HG02759 (cell line): ENCODE results near the gene NUDT19.
"Not testable (repeated sequence)": the region's sequence is repeated elsewhere in the genome, so short reads cannot be mapped to it uniquely, and the experiment has no call there.

Experiments used
- ATAC-seq: cut with Tn5 transposase; IDR thresholded peaks from one replicate; pipeline ENCODE4 v1.9.1; 2021; ENCODE audit warnings: mild to moderate bottlenecking, moderate library complexity; ENCODE audit not compliant: unreplicated experiment

NUDT19 gene

GRCh38 chr19:32704006-32704405 lies 12.4 kb downstream of the NUDT19 start:
- ATAC-seq: not testable (repeated sequence)

DNA sequence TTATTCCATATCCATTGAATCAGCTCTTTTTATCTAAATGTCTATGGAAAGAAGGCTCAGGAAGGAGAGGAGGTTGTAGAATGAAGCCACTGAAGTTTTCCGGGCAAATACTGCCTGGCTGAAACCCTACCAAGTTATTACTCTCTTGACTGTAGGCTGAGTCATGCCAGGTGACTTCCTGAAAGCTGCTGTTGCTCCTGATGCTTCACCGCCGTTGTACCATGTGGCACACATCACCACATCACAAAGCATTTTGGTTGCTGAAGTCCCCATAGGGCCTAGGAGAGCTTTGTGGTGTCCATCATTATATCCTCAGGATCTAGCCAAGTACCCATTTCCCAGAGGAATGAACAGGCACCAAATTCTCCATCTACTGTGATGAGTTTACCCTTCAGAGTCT lies 16.8 kb downstream of the NUDT19 start:
- no peak for ATAC-seq

- ATAC-seq: no peak
Observed at GRCh38 chr19:32709032-32709431, 17.4 kb downstream of the NUDT19 start.

GRCh38 chr19:32711747-32712146 lies 20.1 kb downstream of the NUDT19 start:
- ATAC-seq: no peak

GRCh38 chr19:32716203-32716602 lies 24.6 kb downstream of the NUDT19 start:
- ATAC-seq: not testable (repeated sequence)

GRCh38 chr19:32717496-32717895 lies 25.9 kb downstream of the NUDT19 start:
- no peak for ATAC-seq

DNA sequence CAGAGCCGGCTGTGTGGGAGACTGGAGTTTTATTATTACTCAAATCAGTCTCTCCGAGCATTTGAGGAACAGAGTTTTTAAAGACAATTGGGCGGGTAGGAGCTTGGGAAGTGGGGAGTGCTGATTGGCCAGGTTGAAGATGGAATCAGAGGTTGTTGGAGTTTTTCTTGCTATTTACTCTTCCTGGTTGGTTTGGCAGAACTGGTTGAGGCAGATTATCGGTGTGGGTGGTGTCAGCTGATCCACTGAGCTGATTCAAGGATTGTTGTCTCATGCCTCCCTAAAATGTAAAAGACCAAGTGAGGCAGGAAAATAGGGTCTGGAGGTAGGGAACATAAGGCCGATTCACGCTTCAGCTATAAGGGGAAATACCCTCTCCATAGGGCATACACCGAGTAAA lies 26.7 kb downstream of the NUDT19 start:
- ATAC-seq: no peak

GRCh38 chr19:32719611-32720059 lies 28.0 kb downstream of the NUDT19 start, which contains the start of gene TDRD12:
TSS of gene TDRD12 (plus strand) at chr19:32719767. CDS start at chr19:32720073, 306 bp downstream.
- no peak for ATAC-seq

GRCh38 chr19:32720216-32720935 lies 28.8 kb downstream of the NUDT19 start:
- ATAC-seq: no peak

DNA sequence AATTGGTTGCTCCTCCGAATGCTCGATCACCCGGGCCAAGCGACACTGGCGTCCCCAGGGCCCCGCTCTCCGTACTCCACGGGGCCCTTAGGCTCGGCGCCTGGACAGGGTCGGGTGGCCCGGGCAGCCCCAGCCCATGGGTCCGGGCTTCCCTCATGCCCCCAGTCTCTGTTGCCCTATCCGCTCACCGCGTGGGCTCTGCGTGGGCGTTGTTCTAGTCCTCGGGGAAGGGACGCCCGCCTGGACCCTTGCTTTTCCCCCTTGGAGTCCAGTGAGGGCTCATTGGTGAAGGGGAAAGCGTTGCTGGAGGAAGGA lies 29.3 kb downstream of the NUDT19 start:
- no peak for ATAC-seq

DNA sequence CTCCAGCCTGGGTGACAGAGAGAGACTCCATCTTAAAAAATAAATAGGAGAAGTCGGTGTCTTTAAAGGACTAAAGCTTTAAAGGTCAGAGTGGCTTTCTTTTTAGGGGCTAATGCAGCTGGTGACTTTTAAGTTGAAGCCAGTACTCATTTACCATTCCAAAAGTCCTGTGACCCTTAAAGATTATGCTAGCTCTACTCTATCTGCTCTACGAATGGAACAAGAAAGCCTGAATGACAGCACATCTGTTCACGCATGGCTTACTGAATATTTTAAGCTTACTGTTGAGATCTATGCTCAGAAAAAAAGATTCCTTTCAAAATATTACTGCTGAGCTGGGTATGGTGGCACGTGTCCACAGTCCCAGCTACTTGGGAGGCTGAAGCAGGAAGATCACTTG lies 44.3 kb downstream of the NUDT19 start:
- ATAC-seq: no peak

DNA sequence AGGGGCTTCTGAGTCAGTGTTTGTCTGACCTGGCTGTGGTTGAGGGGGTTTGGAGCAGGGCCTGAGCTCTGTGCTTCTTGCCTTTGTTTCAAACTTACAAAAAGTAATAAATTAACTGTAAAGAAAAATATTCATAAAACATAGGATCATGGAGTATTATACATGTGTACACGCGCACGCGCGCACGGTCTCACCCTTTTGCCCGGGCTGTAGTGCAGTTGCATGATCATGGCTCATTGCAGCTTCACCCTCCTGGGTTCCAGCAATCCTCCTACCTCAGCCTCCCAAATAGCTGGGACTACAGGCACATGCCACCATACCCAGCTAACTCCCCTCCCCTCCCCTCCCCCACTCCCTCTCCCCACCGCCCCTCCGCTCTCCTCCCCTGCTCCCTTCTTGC lies 51.4 kb downstream of the NUDT19 start:
- no peak for ATAC-seq

DNA sequence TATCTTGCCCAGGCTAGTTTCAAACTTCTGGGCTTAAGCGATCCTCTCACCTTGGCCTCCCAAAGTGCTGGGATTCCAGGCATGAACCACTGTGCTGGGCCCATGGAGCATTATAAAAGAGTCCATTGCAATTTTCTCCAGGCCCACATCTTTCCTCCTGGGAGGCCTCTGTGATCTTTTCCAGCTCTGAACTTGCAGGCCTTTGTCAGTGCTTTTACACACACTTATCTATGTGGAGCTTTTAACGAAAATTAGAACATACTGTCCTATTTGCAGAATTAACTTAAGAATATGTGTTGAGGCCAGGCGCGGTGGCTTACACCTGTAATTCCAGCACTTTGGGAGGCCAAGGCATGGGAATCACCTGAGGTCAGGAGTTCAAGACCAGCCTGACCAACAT lies 51.8 kb downstream of the NUDT19 start:
- no peak for ATAC-seq

DNA sequence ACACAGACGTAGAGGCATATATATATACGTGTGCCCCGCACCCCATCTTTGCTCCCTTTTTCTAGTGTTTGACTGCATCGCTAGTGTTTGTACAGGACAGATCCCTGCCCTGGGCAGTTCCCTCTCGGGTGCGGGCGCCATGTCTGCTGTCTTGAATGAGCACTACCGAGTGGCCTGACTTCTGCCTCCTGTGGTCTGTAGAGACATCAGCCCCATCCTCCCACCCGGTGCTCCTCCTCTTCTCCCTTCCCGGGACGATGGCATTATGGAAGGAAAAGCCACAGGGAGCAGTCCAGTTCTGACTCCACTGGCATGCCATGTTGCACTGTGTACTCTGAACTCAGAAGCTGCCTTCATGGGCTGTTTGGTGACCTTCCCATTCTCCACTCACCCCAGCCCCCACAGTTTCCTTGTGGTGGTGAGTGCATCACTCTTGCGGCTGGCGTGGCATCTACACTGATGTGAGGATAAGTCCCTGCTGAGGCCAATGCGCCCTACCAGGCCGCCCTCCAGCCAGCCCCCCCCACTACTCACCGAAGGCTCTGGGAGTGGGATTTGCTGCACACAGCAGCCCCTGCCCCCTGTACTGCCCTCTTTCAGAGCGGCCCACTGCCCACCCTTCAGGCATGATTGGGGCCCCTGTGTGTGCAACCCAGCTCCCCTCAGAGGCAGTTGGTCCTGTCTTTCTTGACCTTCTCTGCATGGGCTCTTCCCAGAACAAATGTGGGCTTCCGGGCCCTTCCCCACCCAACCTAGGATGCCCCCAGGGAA lies 53.1 kb downstream of the NUDT19 start:
- ATAC-seq: no peak

DNA sequence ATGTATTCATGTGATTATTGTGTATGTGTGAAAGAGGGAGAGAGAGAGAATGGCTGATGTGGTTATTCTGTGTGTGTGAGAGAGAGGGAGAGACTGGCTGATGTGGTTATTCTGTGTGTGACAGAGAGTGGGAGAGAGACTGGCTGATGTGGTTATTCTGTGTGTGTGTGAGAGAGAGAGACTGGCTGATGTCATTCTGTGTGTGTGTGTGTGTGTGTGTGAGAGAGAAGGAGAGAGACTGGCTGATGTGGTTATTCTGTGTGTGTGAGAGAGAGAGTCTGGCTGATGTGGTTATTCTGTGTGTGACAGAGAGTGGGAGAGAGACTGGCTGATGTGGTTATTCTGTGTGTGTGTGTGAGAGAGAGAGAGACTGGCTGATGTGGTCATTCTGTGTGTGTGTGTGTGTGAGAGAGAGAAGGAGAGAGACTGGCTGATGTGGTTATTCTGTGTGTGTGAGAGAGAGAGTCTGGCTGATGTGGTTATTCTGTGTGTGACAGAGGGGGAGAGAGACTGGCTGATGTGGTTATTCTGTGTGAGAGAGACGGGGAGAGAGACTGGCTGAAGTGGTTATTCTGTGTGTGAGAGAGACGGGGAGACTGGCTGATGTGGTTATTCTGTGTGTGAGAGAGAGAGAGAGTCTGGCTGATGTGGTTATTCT lies 54.1 kb downstream of the NUDT19 start:
- not testable (repeated sequence) for ATAC-seq

GRCh38 chr19:32746631-32747196 lies 55.1 kb downstream of the NUDT19 start:
- ATAC-seq: peak; percentile 56

DNA sequence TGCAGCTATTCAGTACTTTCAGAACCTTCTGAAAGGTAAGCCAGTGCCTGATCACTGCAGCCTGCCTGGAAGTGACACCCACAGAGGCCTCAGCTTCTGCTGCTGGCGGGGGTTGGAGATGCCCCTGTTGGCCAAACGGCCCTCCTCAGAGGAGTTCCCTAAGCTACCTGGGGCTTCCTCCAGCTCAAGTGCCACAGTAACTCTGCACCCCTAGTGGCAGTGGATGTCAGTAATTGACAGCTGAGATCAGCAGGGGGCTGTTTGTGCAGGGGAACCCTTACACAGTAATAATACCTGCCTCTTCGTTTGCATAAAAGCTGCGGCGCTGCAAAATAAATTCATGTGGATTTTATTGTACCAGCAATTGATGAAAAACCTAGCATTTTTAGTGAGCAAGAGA lies 56.9 kb downstream of the NUDT19 start:
- ATAC-seq: no peak

- ATAC-seq: no peak
Observed at GRCh38 chr19:32748948-32749347, 57.3 kb downstream of the NUDT19 start.

DNA sequence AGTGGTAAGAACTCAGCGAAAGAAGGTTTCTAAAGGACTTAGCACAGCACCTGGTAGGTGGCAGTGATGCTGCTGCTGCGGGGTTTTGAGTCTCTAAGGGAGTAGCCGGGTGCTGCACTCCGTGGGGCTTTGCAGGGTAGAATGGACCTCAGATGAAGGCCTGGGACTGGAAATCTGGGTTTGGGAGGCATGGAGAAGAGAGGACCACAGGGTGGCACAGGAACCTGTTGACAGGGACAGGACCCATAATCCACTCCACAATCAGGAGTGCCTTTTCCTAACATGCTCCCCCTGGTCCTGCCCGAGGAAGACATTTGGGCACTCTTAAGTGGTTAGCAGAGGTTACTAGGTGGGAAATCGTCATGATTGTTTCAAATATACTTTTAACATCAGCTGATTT lies 57.7 kb downstream of the NUDT19 start:
- no peak for ATAC-seq

- ATAC-seq: no peak
Observed at GRCh38 chr19:32750441-32751055, 58.9 kb downstream of the NUDT19 start.

- no peak for ATAC-seq
Observed at GRCh38 chr19:32751066-32751465, 59.4 kb downstream of the NUDT19 start.
